GM12878 (cell line): ENCODE data around the gene ATIC. TPM values are rescaled to one million over a fixed set of nuclear protein-coding genes. Genes with fewer than 3 reads are reported as not detected.

Source experiments
- BMI1 ChIP-seq: fragments of 450-650 bp; IDR thresholded peaks from 2 replicates; pipeline ENCODE4 v1.6.1; 2016; ENCODE audit warnings: mild to moderate bottlenecking, moderate library complexity, borderline replicate concordance
- CBFB ChIP-seq: IDR thresholded peaks from 2 replicates; pipeline ENCODE4 v1.6.1; 2016; ENCODE audit warnings: antibody characterized with exemption, low read depth
- CBX5 ChIP-seq: sonication (generic); IDR thresholded peaks from 2 replicates; pipeline ENCODE4 v1.6.1; 2016; ENCODE audit warnings: low read depth, moderate library complexity, mild to moderate bottlenecking, inconsistent platforms
- CTCF ChIP-seq, 3 experiments: IDR thresholded peaks in 2 of 3; conservative IDR thresholded peaks in 1 of 3; 2 replicates each; pipeline ENCODE4 v1.5.1; 2011; ENCODE audit warnings: low read depth in 3 of 3, low read length in 3 of 3, mild to moderate bottlenecking in 3 of 3, control low read depth in 2 of 3, moderate library complexity in 2 of 3, inconsistent platforms in 1 of 3, mixed read lengths in 1 of 3; ENCODE audit not compliant: control insufficient read depth in 2 of 3, insufficient read depth in 1 of 3; ENCODE audit errors: extremely low read depth in 1 of 3
- EGR1 ChIP-seq, 2 experiments: IDR thresholded peaks; 1 replicate in 1 of 2; 2 replicates in 1 of 2; pipeline ENCODE4 v1.6.1; 2011 to 2012; ENCODE audit warnings: low read depth in 2 of 2, low read length in 2 of 2, borderline replicate concordance in 1 of 2, mild to moderate bottlenecking in 1 of 2, moderate library complexity in 1 of 2
- HDAC2 ChIP-seq: fragments of 200-600 bp; sonication (generic); IDR thresholded peaks from 2 replicates; pipeline ENCODE4 v1.6.1; 2017
- NR2F1 ChIP-seq: fragments of 450-650 bp; conservative IDR thresholded peaks from 2 replicates; pipeline ENCODE4 v1.6.1; 2017; ENCODE audit warnings: mild to moderate bottlenecking
- ZSCAN29 ChIP-seq: fragments of 450-650 bp; IDR thresholded peaks from 2 replicates; pipeline ENCODE4 v1.6.1; 2017; ENCODE audit warnings: mild to moderate bottlenecking, moderate library complexity
- polyA plus RNA-seq, 11 experiments: library from polyadenylated mRNA; depleted of rRNA in 4 of 11; unstranded in 6 of 11; stranded (reverse) in 5 of 11; fragments of >200 nt; fragmentation: Nextera tagmentation in 4 of 11; fragmentation: Illumina TruSeq in 1 of 11; extraction: Ambion mirVana in 4 of 11; extraction: Trizol in 1 of 11; gene quantifications; 1 replicate in 1 of 11; 2 replicates in 10 of 11; pipeline versions ENCODE4 v1.2.1 to v1.2.3, GENCODE V29; 2011 to 2016; ENCODE audit warnings: inconsistent platforms in 2 of 11, missing spikeins in 2 of 11, low read depth in 1 of 11
- total RNA-seq, 4 experiments: library from RNA; depleted of rRNA in 3 of 4; stranded (reverse); fragments of >200 nt in 3 of 4; fragmentation: Illumina TruSeq in 1 of 4; extraction: Trizol in 1 of 4; gene quantifications; 2 replicates each; pipeline versions ENCODE4 v1.2.1 to v1.2.3, GENCODE V29; 2013 to 2021
- TF ChIP-seq, protein P1 (sequence below): fragments of 450-650 bp; IDR thresholded peaks from 2 replicates; pipeline ENCODE4 v1.6.1; 2018; ENCODE audit warnings: borderline replicate concordance, mild to moderate bottlenecking; ENCODE audit not compliant: partially characterized antibody
- TF ChIP-seq, protein P2 (sequence below): fragments of 450-650 bp; formaldehyde crosslinking; IDR thresholded peaks from 2 replicates; pipeline ENCODE4 v1.5.0; 2022; ENCODE audit warnings: mild to moderate bottlenecking, missing genetic modification characterization
- TF ChIP-seq, protein P3 (sequence below): fragments of 450-650 bp; IDR thresholded peaks from 2 replicates; pipeline ENCODE4 v1.6.1; 2018; ENCODE audit warnings: mild to moderate bottlenecking, low read depth, moderate library complexity; ENCODE audit not compliant: partially characterized antibody
- TF ChIP-seq, protein P4 (sequence below): fragments of 450-650 bp; IDR thresholded peaks from 2 replicates; pipeline ENCODE4 v1.6.1; 2016; ENCODE audit warnings: mild to moderate bottlenecking

The ATIC gene
- total and polyA plus RNA-seq, 10 of the 15 experiments (the other 5 are each of a cell fraction or from before 2014, with no cell fraction given), result 45.1 to 518 (median 306) TPM

DNA sequence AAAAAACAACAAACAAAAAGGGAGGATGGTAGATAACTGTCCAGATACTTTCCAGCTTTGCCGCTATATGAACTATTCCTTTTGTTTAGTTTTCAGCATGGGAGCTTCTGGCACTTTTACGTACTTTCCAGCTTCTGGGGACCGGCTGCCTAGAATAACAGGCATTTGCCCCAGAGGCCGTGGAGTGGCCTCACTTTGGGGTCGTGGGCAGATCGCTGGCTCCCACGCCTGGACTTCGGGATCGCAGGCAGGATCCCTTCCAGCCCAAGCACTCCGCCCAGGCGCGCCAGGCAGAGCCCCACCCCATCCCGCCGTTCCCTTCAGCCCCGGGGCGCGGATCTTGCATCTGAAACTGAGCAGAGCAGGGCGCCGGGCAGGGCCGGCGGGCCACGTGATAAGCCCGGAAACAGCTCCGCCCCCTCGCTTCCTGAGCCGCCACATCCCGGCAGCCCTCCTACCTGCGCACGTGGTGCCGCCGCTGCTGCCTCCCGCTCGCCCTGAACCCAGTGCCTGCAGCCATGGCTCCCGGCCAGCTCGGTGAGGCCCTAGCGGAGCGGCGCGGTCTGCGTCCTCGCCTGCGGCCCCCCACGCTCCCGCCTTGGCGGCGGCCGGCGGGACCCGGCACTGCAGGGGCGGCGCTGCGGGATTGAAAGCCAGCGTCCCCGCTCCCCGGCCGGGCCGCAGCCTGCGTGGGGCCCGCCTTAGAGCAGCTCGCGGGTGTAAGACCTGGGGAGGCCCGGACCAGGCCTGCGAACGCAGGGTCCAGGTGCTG, at the start of gene ATIC (continued):
- TF ChIP-seq, protein P1, sequence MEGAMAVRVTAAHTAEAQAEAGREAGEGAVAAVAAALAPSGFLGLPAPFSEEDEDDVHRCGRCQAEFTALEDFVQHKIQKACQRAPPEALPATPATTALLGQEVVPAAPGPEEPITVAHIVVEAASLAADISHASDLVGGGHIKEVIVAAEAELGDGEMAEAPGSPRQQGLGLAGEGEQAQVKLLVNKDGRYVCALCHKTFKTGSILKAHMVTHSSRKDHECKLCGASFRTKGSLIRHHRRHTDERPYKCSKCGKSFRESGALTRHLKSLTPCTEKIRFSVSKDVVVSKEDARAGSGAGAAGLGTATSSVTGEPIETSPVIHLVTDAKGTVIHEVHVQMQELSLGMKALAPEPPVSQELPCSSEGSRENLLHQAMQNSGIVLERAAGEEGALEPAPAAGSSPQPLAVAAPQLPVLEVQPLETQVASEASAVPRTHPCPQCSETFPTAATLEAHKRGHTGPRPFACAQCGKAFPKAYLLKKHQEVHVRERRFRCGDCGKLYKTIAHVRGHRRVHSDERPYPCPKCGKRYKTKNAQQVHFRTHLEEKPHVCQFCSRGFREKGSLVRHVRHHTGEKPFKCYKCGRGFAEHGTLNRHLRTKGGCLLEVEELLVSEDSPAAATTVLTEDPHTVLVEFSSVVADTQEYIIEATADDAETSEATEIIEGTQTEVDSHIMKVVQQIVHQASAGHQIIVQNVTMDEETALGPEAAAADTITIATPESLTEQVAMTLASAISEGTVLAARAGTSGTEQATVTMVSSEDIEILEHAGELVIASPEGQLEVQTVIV, result peak; percentile 52
- TF ChIP-seq BMI1 (no peak), CBFB (peak; percentile 10; the same call in 1 of the 2 replicates), EGR1 (IDR thresholded peaks at IDR 0.05; ENCODE audit: borderline replicate concordance in 1 of 2, low read depth in 2 of 2, low read length in 2 of 2) (peak in 1 of 2 experiments; percentile 94; a peak in 2 of 3 replicates), HDAC2 (no peak), NR2F1 (peak; percentile 68), CTCF (IDR thresholded peaks at IDR 0.05 in 2 of 3, conservative IDR thresholded peaks at IDR 0.05 in 1 of 3; ENCODE audit: control insufficient read depth in 2 of 3, extremely low read depth in 1 of 3, insufficient read depth in 1 of 3, low read depth in 3 of 3, low read length in 3 of 3) (0 out of 6 replicates have a peak, but pooled peaks of 1 of the 3 experiments have one; percentile 1), ZSCAN29 (no peak), CBX5 (no peak; the same call in 1 of the 2 replicates)
- TF ChIP-seq, protein P2, sequence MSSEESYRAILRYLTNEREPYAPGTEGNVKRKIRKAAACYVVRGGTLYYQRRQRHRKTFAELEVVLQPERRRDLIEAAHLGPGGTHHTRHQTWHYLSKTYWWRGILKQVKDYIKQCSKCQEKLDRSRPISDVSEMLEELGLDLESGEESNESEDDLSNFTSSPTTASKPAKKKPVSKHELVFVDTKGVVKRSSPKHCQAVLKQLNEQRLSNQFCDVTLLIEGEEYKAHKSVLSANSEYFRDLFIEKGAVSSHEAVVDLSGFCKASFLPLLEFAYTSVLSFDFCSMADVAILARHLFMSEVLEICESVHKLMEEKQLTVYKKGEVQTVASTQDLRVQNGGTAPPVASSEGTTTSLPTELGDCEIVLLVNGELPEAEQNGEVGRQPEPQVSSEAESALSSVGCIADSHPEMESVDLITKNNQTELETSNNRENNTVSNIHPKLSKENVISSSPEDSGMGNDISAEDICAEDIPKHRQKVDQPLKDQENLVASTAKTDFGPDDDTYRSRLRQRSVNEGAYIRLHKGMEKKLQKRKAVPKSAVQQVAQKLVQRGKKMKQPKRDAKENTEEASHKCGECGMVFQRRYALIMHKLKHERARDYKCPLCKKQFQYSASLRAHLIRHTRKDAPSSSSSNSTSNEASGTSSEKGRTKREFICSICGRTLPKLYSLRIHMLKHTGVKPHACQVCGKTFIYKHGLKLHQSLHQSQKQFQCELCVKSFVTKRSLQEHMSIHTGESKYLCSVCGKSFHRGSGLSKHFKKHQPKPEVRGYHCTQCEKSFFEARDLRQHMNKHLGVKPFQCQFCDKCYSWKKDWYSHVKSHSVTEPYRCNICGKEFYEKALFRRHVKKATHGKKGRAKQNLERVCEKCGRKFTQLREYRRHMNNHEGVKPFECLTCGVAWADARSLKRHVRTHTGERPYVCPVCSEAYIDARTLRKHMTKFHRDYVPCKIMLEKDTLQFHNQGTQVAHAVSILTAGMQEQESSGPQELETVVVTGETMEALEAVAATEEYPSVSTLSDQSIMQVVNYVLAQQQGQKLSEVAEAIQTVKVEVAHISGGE (CRISPR knock-in tag), result no peak
- TF ChIP-seq, protein P3, sequence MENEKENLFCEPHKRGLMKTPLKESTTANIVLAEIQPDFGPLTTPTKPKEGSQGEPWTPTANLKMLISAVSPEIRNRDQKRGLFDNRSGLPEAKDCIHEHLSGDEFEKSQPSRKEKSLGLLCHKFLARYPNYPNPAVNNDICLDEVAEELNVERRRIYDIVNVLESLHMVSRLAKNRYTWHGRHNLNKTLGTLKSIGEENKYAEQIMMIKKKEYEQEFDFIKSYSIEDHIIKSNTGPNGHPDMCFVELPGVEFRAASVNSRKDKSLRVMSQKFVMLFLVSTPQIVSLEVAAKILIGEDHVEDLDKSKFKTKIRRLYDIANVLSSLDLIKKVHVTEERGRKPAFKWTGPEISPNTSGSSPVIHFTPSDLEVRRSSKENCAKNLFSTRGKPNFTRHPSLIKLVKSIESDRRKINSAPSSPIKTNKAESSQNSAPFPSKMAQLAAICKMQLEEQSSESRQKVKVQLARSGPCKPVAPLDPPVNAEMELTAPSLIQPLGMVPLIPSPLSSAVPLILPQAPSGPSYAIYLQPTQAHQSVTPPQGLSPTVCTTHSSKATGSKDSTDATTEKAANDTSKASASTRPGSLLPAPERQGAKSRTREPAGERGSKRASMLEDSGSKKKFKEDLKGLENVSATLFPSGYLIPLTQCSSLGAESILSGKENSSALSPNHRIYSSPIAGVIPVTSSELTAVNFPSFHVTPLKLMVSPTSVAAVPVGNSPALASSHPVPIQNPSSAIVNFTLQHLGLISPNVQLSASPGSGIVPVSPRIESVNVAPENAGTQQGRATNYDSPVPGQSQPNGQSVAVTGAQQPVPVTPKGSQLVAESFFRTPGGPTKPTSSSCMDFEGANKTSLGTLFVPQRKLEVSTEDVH, result peak; percentile 23
- TF ChIP-seq, protein P4, sequence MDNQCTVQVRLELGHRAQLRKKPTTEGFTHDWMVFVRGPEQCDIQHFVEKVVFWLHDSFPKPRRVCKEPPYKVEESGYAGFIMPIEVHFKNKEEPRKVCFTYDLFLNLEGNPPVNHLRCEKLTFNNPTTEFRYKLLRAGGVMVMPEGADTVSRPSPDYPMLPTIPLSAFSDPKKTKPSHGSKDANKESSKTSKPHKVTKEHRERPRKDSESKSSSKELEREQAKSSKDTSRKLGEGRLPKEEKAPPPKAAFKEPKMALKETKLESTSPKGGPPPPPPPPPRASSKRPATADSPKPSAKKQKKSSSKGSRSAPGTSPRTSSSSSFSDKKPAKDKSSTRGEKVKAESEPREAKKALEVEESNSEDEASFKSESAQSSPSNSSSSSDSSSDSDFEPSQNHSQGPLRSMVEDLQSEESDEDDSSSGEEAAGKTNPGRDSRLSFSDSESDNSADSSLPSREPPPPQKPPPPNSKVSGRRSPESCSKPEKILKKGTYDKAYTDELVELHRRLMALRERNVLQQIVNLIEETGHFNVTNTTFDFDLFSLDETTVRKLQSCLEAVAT, result peak; percentile 52
